Esophagus mucosa (tissue), 1 donor: ENCODE data around the gene TMEM132C. TPM values are rescaled to one million over a fixed set of nuclear protein-coding genes. Genes with fewer than 3 reads are reported as not detected.

ENCODE experiments used
- ATAC-seq: fragments of 200-7000 bp; cut with Tn5 transposase; one replicate; pipeline ENCODE4 v1.9.1; 2020
- total RNA-seq: library from RNA; stranded (reverse); gene quantifications from one replicate; pipeline ENCODE4 v1.2.4, GENCODE V29; 2023
- donor health status: DM: yes; HTN: yes; CAD: no.

The TMEM132C gene
- total RNA-seq, 1 donor from 2014 or later, result 0.16 TPM

- ATAC-seq, result no peak
These were observed 21.9 kb downstream of the TMEM132C start for GRCh38 chr12:128288896-128289295.

- no peak for ATAC-seq
These were observed 24.0 kb downstream of the TMEM132C start for GRCh38 chr12:128290938-128291337.

- no peak for ATAC-seq
These were observed 31.2 kb downstream of the TMEM132C start for GRCh38 chr12:128298091-128298748.

GRCh38 chr12:128305336-128305892, 38.4 kb downstream of the TMEM132C start:
- no peak for ATAC-seq

GRCh38 chr12:128307791-128308190, 40.8 kb downstream of the TMEM132C start:
- ATAC-seq, result no peak

DNA sequence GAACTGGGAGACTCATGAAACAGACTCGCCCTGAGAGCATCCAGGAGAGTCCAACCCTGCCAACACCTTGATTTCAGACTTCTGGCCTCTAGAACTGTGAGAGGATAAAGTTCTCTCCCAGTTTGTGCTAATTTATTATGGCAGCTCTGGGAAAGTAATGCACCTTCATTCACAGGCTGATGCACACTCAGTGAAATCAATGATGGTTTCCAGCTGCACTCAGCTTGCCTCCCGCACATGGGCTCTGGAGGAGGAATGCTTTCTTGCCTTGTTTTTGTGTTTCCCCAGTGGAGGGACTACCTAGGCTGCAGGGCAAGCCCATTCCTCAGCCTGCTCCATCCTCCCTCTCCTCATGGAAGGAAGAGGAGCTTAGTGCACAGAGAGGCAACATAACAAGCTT, 45.7 kb downstream of the TMEM132C start:
- no peak for ATAC-seq

DNA sequence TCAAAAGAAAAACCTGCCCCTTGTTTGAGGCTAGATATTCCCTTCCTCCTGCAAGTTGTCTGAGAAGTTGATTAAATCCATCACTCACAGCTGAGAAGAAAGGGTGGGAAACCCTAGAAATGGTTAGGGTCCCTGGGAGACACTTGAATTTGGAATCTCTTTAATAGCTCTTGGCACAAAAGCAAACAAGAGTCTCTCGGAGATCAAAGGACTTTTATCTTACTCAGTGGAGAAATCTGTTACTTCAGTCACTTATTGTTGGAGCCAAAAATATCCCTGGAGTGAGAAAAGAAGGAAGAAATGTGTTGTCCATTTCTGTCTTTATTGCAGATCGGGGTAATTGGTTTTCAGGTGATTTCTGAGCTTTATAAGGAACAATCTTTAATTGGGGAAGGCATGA, 47.0 kb downstream of the TMEM132C start:
- ATAC-seq, result no peak

- no peak for ATAC-seq
These were observed 47.6 kb downstream of the TMEM132C start for GRCh38 chr12:128314611-128315010.

- no peak for ATAC-seq
These were observed 49.1 kb downstream of the TMEM132C start for GRCh38 chr12:128316078-128316477.

- ATAC-seq, result no peak
These were observed 50.1 kb downstream of the TMEM132C start for GRCh38 chr12:128316973-128317526.

DNA sequence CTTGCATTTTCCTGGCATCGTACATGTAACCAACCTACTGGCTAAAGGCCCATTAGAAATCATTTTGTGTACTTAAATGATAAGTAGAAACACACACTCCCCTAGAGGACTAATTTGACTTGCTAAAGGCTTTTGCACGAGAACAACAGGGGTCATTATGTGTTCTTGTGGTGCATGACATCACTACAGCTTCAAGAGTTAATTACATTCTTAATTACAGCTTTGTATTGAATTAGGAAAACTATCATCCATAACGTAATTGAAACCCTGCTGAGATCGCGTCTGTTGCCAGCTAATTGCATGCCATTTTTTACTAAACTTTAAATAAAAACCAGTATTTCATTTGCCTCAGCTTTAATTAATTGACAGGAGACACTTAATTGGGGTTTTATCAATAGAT, 51.4 kb downstream of the TMEM132C start:
- ATAC-seq, result no peak

DNA sequence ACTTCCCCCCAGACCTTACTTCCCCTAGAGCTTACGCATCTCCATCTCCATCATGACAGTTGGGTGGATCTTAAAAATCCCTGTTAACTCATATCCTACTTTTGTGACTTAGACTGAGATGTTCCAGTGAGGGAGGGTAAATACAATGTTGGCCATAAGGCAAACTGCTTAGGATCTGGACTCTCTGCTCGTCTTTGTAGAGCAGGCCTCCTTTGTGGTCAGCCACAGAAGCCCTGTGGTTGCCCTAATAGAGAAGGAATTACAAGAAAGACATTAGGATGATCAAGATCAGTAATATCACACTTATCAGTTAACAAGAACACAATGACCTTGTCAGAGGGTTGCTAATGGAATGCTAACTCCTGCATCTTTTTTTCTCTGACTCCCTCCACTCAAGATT, 52.0 kb downstream of the TMEM132C start:
- ATAC-seq, result no peak

DNA sequence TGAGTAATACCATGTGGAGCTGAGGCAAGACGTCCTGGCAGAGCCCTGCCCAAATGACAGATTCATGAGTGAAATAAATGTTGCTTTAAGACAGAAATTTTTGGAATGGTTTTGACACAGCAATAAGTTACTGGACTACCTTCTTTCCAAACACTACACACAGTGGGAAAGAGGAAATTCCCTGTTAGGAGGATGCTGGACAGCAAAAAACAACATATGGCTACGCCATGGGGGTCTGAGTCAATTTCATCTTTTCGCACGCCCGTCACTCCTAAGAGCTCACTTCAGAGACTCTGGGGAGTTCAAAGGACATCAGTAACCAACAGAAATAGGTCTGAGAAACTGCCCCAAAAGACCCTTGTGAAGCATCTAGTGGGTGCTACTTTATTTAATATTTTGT, 55.4 kb downstream of the TMEM132C start:
- no peak for ATAC-seq

GRCh38 chr12:128323145-128323920, 56.4 kb downstream of the TMEM132C start:
- ATAC-seq, result no peak

DNA sequence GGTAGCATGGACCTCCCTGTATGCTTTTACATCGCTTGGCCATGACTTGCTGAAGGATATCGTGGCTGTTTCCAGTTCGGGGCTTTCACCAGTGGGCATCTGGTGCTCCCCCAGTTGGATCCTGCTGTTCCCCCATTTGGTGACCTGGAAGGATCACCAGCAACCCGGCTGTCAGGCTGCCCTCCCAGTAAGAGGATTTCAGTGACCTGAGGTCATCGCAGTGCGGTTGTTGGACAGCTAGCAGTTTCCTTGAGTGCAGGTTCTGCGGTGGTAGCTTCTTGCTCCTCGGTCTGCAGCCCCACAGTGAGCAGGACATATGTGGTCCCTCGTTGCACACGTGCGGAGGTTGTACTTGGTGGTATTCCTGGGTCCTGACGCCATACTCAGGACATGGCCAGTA, 58.7 kb downstream of the TMEM132C start:
- no peak for ATAC-seq

- no peak for ATAC-seq
These were observed 59.4 kb downstream of the TMEM132C start for GRCh38 chr12:128326406-128326805.

DNA sequence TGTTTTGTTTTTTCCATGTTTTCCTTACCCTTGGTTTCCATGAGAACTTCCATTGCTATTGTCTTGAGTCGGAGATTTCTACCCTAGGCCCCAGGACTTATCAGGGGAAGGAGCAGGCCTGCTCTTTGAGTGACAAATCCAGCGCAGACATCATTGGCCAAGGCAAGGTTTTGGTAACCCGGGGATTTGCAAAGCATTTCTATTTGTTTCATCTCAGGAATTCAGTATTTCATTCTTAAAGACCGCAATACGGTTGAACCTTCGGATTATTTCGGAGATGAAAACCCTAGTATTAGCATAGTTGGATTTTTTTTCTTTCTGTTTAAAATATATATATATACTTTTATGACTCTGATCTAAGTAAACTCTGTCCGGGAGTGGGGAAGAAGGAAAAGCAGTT, 62.0 kb downstream of the TMEM132C start:
- ATAC-seq, result no peak

DNA sequence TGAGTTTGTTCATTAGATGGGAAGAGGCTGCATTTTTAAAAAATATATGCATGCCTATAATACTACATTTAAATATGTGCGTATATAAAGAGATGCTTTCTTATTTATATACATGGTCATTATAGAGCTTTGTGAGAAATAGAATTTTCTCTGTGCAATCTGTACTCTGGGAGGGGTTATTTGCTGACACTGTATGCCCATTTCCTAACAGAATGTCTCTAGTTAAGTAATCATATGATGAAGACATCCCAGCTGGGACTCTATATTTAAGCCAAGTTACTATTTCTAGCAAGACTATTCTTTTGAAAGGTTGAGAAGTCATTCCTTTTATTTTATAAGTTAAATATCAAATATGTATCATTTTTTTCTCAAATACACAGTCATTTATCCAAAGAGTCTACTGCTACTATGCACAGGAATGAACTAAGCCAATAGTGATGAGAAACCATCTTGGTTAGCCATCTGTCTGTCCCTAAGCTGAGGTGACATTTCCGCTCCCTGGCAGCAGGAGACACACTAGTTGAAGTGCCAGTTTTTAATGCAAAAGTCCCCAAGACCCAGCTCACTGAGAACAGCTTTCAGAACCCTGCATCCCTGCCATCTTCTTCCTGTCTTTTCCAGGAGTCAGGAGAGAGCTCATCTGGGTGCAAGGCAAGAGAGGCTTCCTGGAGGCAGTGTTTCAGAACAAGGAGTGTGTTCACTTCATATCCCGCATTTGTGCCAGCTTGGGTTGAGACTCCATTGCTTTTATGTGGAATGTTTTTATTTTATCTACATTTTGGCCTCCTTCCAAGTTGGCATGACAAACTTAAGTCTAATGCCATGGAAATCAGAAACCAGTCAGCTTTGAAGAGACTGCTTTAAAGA, 69.5 kb downstream of the TMEM132C start:
- no peak for ATAC-seq

- ATAC-seq, result no peak
These were observed 70.0 kb downstream of the TMEM132C start for GRCh38 chr12:128337071-128337345.

GRCh38 chr12:128337431-128338170, 70.6 kb downstream of the TMEM132C start:
- no peak for ATAC-seq

DNA sequence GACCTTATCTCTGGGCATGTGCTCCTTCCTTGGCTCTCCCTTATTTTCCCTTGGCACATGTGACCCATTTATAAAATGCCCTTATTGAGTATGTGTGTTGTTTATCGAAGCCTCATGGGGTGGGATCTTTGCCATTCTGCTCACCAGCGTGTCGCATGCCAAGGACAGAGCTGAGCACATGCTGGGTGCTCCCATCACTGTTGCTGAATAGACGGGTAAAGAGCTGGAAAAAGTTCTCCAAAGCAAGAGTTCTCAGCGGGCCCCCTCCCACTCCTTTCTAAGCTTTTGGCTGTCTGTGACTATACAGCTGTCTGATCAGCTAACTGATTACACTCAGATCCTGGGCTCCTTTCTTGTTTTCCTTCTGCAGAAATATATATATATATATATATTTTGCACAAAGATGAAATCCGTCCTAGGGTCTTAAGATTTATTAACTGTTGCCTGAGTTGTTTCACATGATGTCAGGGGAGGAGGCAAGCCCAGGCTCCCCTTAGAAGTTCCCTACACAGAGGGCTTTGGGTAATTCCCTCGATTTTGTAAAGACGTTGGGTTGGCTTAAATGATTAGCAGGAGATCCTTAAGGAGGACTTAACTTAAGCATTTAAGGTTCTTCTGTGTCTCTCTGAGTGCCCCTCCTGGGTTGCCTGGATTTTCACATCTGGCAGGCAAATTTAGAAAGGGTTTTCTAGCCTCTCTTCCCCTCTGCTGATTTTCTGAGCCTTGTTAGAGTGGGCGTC, 71.6 kb downstream of the TMEM132C start:
- no peak for ATAC-seq
